Thyroid gland (tissue), 4 donors: ENCODE measurements around the gene SHC3. TPM values are rescaled to one million over a fixed set of nuclear protein-coding genes. Genes with fewer than 3 reads are reported as not detected.

Experiments used
- DNase-seq, 2 donors: peaks; one replicate each; pipeline ENCODE4 v3.0.0-alpha.2; 2019
- H3K27ac ChIP-seq, 3 donors: fragments of 200-600 bp; sonication (generic); 1 replicate in 2 of 3; 2 replicates in 1 of 3; pipeline ENCODE4 v1.5.1; 2016 to 2019; ENCODE audit warnings: mild to moderate bottlenecking in 1 of 3, moderate library complexity in 1 of 3
- H3K27me3 ChIP-seq: fragments of 200-600 bp; sonication (generic); one replicate; pipeline ENCODE4 v1.5.1; 2019
- H3K36me3 ChIP-seq, 2 donors: fragments of 200-600 bp; sonication (generic); one replicate each; pipeline ENCODE4 v1.5.1; 2016 to 2019
- H3K4me1 ChIP-seq, 2 donors: fragments of 200-600 bp; sonication (generic); one replicate each; pipeline ENCODE4 v1.5.1; 2017 to 2019
- H3K4me3 ChIP-seq, 3 donors: fragments of 200-600 bp; sonication (generic); replicated peaks in 1 of 3; 1 replicate in 2 of 3; 2 replicates in 1 of 3; pipeline ENCODE4 v1.5.1; 2016; ENCODE audit warnings: mild to moderate bottlenecking in 1 of 3
- H3K9me3 ChIP-seq: fragments of 200-600 bp; sonication (generic); one replicate; pipeline ENCODE4 v1.5.1; 2017
- POLR2A ChIP-seq, 2 donors: fragments of 450-650 bp; IDR thresholded peaks; one replicate each; pipeline ENCODE4 v1.6.1; 2017; ENCODE audit warnings: antibody characterized with exemption in 2 of 2, mild to moderate bottlenecking in 2 of 2, moderate library complexity in 1 of 2
- whole genome bisulfite sequencing, 2 donors: methylation state at CpG; one replicate each; pipeline ENCODE4 v1.1.5; 2017; 5-methylcytosine and 5-hydroxymethylcytosine counted together
- intact Hi-C: fragments of 100-400 bp; cut with DNase I; formaldehyde crosslinking; loops from one replicate; pipeline ENCODE4 v1.15.1; 2023
- total RNA-seq, 4 donors: library from RNA; depleted of rRNA; stranded (reverse); fragments of >200 nt; gene quantifications; one replicate each; pipeline ENCODE4 v1.2.3, GENCODE V29; 2016
- TF ChIP-seq, protein P1 (sequence below), 6 experiments: fragments of 200-600 bp in 3 of 6; fragments of 450-650 bp in 3 of 6; sonication (generic) in 3 of 6; IDR thresholded peaks; one replicate each; pipeline ENCODE4 v1.5.1; 2016 to 2019; ENCODE audit warnings: antibody characterized with exemption in 6 of 6, mild to moderate bottlenecking in 2 of 6, inconsistent platforms in 1 of 6, moderate library complexity in 1 of 6

Gene SHC3
- total RNA-seq, 4 donors from 2014 or later: 0.40 to 5.9 (median 1.2) TPM

- no peaks in the 10 kb centered on the region for H3K36me3 ChIP-seq
- H3K4me1 ChIP-seq: no peaks in the 10 kb centered on the region
- H3K9me3 ChIP-seq: no peaks in the 10 kb centered on the region
- no peak for TF ChIP-seq POLR2A (IDR thresholded peaks at IDR 0.05)
- TF ChIP-seq, protein P1, sequence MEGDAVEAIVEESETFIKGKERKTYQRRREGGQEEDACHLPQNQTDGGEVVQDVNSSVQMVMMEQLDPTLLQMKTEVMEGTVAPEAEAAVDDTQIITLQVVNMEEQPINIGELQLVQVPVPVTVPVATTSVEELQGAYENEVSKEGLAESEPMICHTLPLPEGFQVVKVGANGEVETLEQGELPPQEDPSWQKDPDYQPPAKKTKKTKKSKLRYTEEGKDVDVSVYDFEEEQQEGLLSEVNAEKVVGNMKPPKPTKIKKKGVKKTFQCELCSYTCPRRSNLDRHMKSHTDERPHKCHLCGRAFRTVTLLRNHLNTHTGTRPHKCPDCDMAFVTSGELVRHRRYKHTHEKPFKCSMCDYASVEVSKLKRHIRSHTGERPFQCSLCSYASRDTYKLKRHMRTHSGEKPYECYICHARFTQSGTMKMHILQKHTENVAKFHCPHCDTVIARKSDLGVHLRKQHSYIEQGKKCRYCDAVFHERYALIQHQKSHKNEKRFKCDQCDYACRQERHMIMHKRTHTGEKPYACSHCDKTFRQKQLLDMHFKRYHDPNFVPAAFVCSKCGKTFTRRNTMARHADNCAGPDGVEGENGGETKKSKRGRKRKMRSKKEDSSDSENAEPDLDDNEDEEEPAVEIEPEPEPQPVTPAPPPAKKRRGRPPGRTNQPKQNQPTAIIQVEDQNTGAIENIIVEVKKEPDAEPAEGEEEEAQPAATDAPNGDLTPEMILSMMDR (IDR thresholded peaks at IDR 0.05): no peak
- no peak overlapping the region for H3K4me3 ChIP-seq
- no peaks in the 10 kb centered on the region for H3K27me3 ChIP-seq
- 69 to 87% methylated on average over 1 of the region's 1 CpG for WGBS, 2 donors
- no peak for DNase-seq
- no peak overlapping the region for H3K27ac ChIP-seq
- intact Hi-C loops: no loop called here
Measured at GRCh38 chr9:88980740-88981203, 197.8 kb downstream of the SHC3 start.

- Histone ChIP-seq H3K36me3 (no peaks in the 10 kb centered on the region), H3K27me3 (no peaks in the 10 kb centered on the region), H3K4me3 (no peak overlapping the region), H3K27ac (no peak overlapping the region), H3K4me1 (no peaks in the 10 kb centered on the region), H3K9me3 (no peaks in the 10 kb centered on the region)
- no peak for TF ChIP-seq POLR2A (IDR thresholded peaks at IDR 0.05)
- TF ChIP-seq, protein P1 (IDR thresholded peaks at IDR 0.05): no peak
- DNase-seq: no peak
- intact Hi-C loops: no loop called here
- 93 to 95% methylated on average over 2 of the region's 2 CpGs for WGBS, 2 donors
Measured at GRCh38 chr9:88979791-88980190, 198.8 kb downstream of the SHC3 start.

DNA sequence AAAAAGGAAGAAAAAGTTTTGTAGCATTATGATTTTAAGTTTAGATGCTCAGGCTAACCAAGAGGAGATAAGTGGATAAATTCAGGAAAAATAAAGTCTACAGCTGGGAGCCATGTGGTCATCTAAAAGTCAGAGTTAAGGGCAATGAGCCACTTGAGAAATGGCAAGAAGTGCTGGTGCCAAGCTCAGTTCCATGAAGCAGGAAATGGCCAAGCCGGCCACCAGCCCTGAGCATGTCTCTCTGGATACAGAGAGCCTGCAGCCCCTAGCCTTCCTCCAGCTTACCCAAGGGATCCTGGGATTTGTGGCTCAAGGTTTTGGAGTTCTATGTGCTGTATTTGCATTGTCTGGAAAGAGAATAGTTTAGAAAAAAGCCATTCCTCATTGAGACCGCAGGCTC is 199.6 kb downstream of the SHC3 start:
- DNase-seq: peak in 1 of 2 donors; percentile 22
- H3K27ac ChIP-seq: no peak overlapping the region

GRCh38 chr9:88978034-88978433 is 200.6 kb downstream of the SHC3 start:
- TF ChIP-seq, protein P1 (IDR thresholded peaks at IDR 0.05): no peak
- no peak for TF ChIP-seq POLR2A (IDR thresholded peaks at IDR 0.05)
- no peaks in the 10 kb centered on the region for H3K9me3 ChIP-seq
- H3K27ac ChIP-seq: no peak overlapping the region
- intact Hi-C loops: no loop called here
- no peaks in the 10 kb centered on the region for H3K4me1 ChIP-seq
- H3K36me3 ChIP-seq: no peaks in the 10 kb centered on the region
- H3K27me3 ChIP-seq: no peaks in the 10 kb centered on the region
- H3K4me3 ChIP-seq: no peak overlapping the region
- 82 to 84% methylated on average over 5 of the region's 5 CpGs for WGBS, 2 donors
- no peak for DNase-seq

More for the DNA sequence above, 199.6 kb downstream of the SHC3 start:
- 80 to 83% methylated on average over 2 of the region's 2 CpGs for WGBS, 2 donors
- H3K4me1 ChIP-seq: no peaks in the 10 kb centered on the region
- no peaks in the 10 kb centered on the region for H3K9me3 ChIP-seq
- no peaks in the 10 kb centered on the region for H3K36me3 ChIP-seq
- intact Hi-C loops: no loop called here
- TF ChIP-seq, protein P1 (IDR thresholded peaks at IDR 0.05): no peak
- no peak for TF ChIP-seq POLR2A (IDR thresholded peaks at IDR 0.05)
- H3K27me3 ChIP-seq: no peaks in the 10 kb centered on the region
- H3K4me3 ChIP-seq: no peak overlapping the region

DNA sequence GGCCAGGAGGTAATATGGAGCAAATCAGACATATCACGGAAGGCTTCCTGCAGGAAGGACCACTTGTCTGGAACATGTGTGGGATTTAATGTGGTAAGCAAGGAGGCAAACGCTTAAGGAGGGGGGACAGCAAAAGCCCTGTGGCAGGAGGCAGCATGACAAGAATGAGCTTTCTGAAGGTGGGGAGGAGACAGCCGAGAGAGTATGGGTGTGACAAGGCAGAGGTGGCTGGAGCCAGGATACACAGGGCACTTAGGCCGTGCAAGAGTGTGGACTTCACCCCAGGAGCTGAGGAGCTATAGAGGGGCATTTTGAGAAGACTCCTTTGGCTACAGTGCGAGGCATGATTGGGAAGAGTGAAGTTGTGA is 201.7 kb downstream of the SHC3 start:
- intact Hi-C loops: no loop called here
- Histone ChIP-seq H3K4me3 (no peak overlapping the region), H3K27ac (no peak overlapping the region), H3K9me3 (no peaks in the 10 kb centered on the region), H3K27me3 (no peaks in the 10 kb centered on the region), H3K36me3 (no peaks in the 10 kb centered on the region), H3K4me1 (no peaks in the 10 kb centered on the region)
- 91 to 97% methylated on average over 5 of the region's 5 CpGs for WGBS, 2 donors
- no peak for TF ChIP-seq POLR2A (IDR thresholded peaks at IDR 0.05)
- TF ChIP-seq, protein P1 (IDR thresholded peaks at IDR 0.05): no peak
- DNase-seq: no peak
